Epithelial cell of proximal tubule (primary cell): Measurements from ENCODE around the gene GULP1. TPM values are rescaled to one million over a fixed set of nuclear protein-coding genes. Genes with fewer than 3 reads are reported as not detected.
A peak's percentile ranks its signal among the peaks of the same experiment; 100 is the strongest.

Experiments
- DNase-seq: peaks from one replicate; pipeline ENCODE4 v3.0.0-alpha.2; 2011; ENCODE audit warnings: low read depth
- H3K4me3 ChIP-seq: 2 replicates; pipeline ENCODE4 v1.5.1; 2011; ENCODE audit warnings: low read depth, mild to moderate bottlenecking, low read length
- CTCF ChIP-seq: conservative IDR thresholded peaks from 2 replicates; pipeline ENCODE4 v1.5.1; 2012; ENCODE audit warnings: low read depth, mild to moderate bottlenecking, low read length
- total RNA-seq: library from RNA; depleted of rRNA; stranded (reverse); fragments of >200 nt; gene quantifications from 2 replicates; pipeline ENCODE4 v1.2.3, GENCODE V29; 2015

Gene GULP1
- total RNA-seq, 1 donor from 2014 or later = 66.1 TPM

- DNase-seq = peak; percentile 94
- no peak for TF ChIP-seq CTCF
- no peak overlapping the region for H3K4me3 ChIP-seq
Measured at GRCh38 chr2:188609321-188610049, 317.8 kb downstream of the GULP1 start.

DNA sequence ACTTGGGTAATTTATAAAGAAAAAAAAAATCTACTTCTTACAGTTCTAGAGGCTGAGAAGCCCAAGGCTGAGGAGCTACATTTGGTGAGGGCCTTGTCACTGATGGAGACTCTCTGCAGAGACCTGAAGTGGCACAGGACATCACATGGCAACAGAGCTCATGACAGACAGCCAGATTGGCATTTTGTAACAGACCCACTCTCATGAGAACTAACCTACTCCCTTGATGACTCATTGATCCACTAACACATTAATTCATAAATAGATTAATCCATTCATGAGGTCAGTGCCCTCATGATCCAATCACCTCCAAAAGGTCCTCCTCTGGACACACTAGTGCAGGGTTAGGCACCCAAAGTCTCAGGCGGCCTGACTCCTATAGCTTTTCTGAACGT is 318.4 kb downstream of the GULP1 start:
- DNase-seq = peak; percentile 57
- no peak for TF ChIP-seq CTCF
- H3K4me3 ChIP-seq = no peak overlapping the region

- no peak for TF ChIP-seq CTCF
- no peak overlapping the region for H3K4me3 ChIP-seq
- no peak for DNase-seq
Measured at GRCh38 chr2:188610827-188611226, 319.2 kb downstream of the GULP1 start.

DNA sequence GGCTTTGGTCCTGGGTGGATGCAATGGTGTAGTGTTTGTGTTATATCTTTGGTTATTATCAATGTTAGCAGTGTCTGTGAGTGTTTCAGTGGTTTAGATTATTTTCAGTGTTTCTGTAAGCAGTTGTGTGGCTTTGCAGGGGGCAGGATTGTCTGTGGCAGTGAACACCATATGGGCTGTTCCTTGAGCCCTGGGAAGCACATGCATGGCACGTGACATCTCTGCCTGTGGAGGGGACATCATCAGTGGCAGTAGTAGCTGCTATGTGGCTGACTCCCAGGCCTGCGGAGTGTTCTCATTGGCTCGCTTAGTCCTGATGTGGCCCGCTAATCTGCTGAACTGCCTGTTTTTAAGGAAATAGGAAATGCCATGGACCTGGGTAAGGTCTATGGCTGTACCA is 327.5 kb downstream of the GULP1 start:
- H3K4me3 ChIP-seq = no peak overlapping the region
- TF ChIP-seq CTCF = no peak

DNA sequence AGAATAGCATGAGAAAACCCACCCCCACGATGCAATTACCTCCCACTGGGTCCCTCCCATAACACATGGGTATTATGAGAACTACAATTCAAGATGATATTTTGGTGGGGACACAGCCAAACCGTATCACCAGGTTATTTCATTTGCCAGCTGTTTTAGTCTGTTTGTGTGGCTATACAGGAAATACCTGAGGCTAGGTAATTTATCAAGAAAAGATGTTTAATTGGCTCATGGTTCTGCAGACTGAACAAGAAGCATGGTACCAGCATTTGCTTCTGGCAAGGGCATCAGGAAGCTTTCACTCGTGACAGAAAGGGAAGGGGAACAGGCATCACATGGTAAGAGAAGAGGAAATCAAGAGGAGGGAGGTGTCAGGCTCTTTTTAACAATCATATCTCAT is 329.2 kb downstream of the GULP1 start:
- no peak overlapping the region for H3K4me3 ChIP-seq
- DNase-seq = no peak
- TF ChIP-seq CTCF = no peak

More for the DNA sequence above, 327.5 kb downstream of the GULP1 start:
- DNase-seq = no peak

GRCh38 chr2:188622601-188623260 is 331.1 kb downstream of the GULP1 start:
- no peak for DNase-seq
- no peak overlapping the region for H3K4me3 ChIP-seq
- TF ChIP-seq CTCF = no peak

GRCh38 chr2:188623995-188624643 is 332.4 kb downstream of the GULP1 start:
- no peak overlapping the region for H3K4me3 ChIP-seq
- TF ChIP-seq CTCF = no peak
- DNase-seq = no peak
